ES-I3 (cell line): ENCODE results near the gene GREM1.

ENCODE experiments used
- H3K36me3 ChIP-seq: 2 replicates; pipeline ENCODE4 v1.6.1; 2013; ENCODE audit warnings: mild to moderate bottlenecking, low read length, control low read depth, moderate library complexity; ENCODE audit not compliant: insufficient read depth
- H3K4me1 ChIP-seq: 2 replicates; pipeline ENCODE4 v1.6.1; 2013; ENCODE audit warnings: mild to moderate bottlenecking, control low read depth, low read length; ENCODE audit not compliant: insufficient read depth
- H3K9ac ChIP-seq: 2 replicates; pipeline ENCODE4 v1.6.1; 2013; ENCODE audit warnings: low read depth, mild to moderate bottlenecking, low read length, moderate library complexity
- H3K9me3 ChIP-seq: 2 replicates; pipeline ENCODE4 v1.6.1; 2013; ENCODE audit warnings: mild to moderate bottlenecking, low read length, moderate library complexity; ENCODE audit not compliant: control insufficient read depth, insufficient read depth

The GREM1 gene

GRCh38 chr15:32717426-32718226 is at the start of gene GREM1:
Gene GREM1 (plus strand): TSS chr15:32718004. CDS start chr15:32730691, 12,687 bp downstream.
- H3K9me3 ChIP-seq, result no peaks in the 10 kb centered on the region
- H3K36me3 ChIP-seq, result no peaks in the 10 kb centered on the region
- H3K9ac ChIP-seq, result peak within 1 kb of the TSS; percentile 80
- no peaks in the 10 kb centered on the region; the same call in none of the 2 replicates for H3K4me1 ChIP-seq

GRCh38 chr15:32668942-32669341 is 48.9 kb upstream of the GREM1 start:
- H3K9ac ChIP-seq, result no peak overlapping the region
- H3K9me3 ChIP-seq, result no peaks in the 10 kb centered on the region
- H3K36me3 ChIP-seq, result no peaks in the 10 kb centered on the region
- peaks cover 36% of the 10 kb centered on the region for H3K4me1 ChIP-seq

GRCh38 chr15:32669896-32670611 is 47.8 kb upstream of the GREM1 start:
- H3K9me3 ChIP-seq, result no peaks in the 10 kb centered on the region
- peaks cover 36% of the 10 kb centered on the region for H3K4me1 ChIP-seq
- H3K36me3 ChIP-seq, result no peaks in the 10 kb centered on the region
- H3K9ac ChIP-seq, result no peak overlapping the region

- no peak overlapping the region for H3K9ac ChIP-seq
- no peaks in the 10 kb centered on the region for H3K36me3 ChIP-seq
- H3K9me3 ChIP-seq, result no peaks in the 10 kb centered on the region
- H3K4me1 ChIP-seq, result peaks cover 36% of the 10 kb centered on the region
These were observed 47.2 kb upstream of the GREM1 start for GRCh38 chr15:32670623-32671022.

GRCh38 chr15:32671339-32672325 is 46.2 kb upstream of the GREM1 start:
- Histone ChIP-seq H3K9me3 (no peaks in the 10 kb centered on the region), H3K4me1 (peaks cover 36% of the 10 kb centered on the region), H3K36me3 (no peaks in the 10 kb centered on the region), H3K9ac (no peak overlapping the region)

GRCh38 chr15:32674681-32675080 is 43.1 kb upstream of the GREM1 start:
- H3K9ac ChIP-seq, result no peak overlapping the region
- H3K9me3 ChIP-seq, result no peaks in the 10 kb centered on the region
- no peaks in the 10 kb centered on the region for H3K36me3 ChIP-seq
- H3K4me1 ChIP-seq, result peaks cover 29% of the 10 kb centered on the region

- H3K4me1 ChIP-seq, result peaks cover 22% of the 10 kb centered on the region
- H3K9me3 ChIP-seq, result no peaks in the 10 kb centered on the region
- no peaks in the 10 kb centered on the region for H3K36me3 ChIP-seq
- H3K9ac ChIP-seq, result no peak overlapping the region
These were observed 42.3 kb upstream of the GREM1 start for GRCh38 chr15:32675466-32675865.

- Histone ChIP-seq H3K9ac (no peak overlapping the region), H3K4me1 (peaks cover 14% of the 10 kb centered on the region), H3K36me3 (no peaks in the 10 kb centered on the region), H3K9me3 (no peaks in the 10 kb centered on the region)
These were observed 41.6 kb upstream of the GREM1 start for GRCh38 chr15:32676169-32676568.

GRCh38 chr15:32677238-32677750 is 40.5 kb upstream of the GREM1 start:
- Histone ChIP-seq H3K4me1 (peaks cover 8% of the 10 kb centered on the region), H3K36me3 (no peaks in the 10 kb centered on the region), H3K9ac (no peak overlapping the region), H3K9me3 (no peaks in the 10 kb centered on the region)

GRCh38 chr15:32679298-32679690 is 38.5 kb upstream of the GREM1 start:
- Histone ChIP-seq H3K4me1 (peaks cover 8% of the 10 kb centered on the region), H3K9me3 (no peaks in the 10 kb centered on the region), H3K9ac (no peak overlapping the region), H3K36me3 (no peaks in the 10 kb centered on the region)

GRCh38 chr15:32682569-32682968 is 35.2 kb upstream of the GREM1 start:
- Histone ChIP-seq H3K36me3 (peaks cover 2% of the 10 kb centered on the region), H3K4me1 (peaks cover 4% of the 10 kb centered on the region), H3K9me3 (no peaks in the 10 kb centered on the region), H3K9ac (no peak overlapping the region)

GRCh38 chr15:32682977-32683630 is 34.7 kb upstream of the GREM1 start:
- H3K9me3 ChIP-seq, result no peaks in the 10 kb centered on the region
- peaks cover 2% of the 10 kb centered on the region for H3K36me3 ChIP-seq
- H3K4me1 ChIP-seq, result no peaks in the 10 kb centered on the region; the same call in 1 of the 2 replicates
- no peak overlapping the region for H3K9ac ChIP-seq

GRCh38 chr15:32683906-32684584 is 33.8 kb upstream of the GREM1 start:
- H3K9ac ChIP-seq, result no peak overlapping the region
- H3K9me3 ChIP-seq, result no peaks in the 10 kb centered on the region
- H3K36me3 ChIP-seq, result peaks cover 2% of the 10 kb centered on the region
- no peaks in the 10 kb centered on the region; the same call in 1 of the 2 replicates for H3K4me1 ChIP-seq
